IPS-18a (cell line): ENCODE results near the gene SYN1.
"Not testable (repeated sequence)": the region's sequence is repeated elsewhere in the genome, so short reads cannot be mapped to it uniquely, and the experiment has no call there.

Experiments
- H3K27ac ChIP-seq: one replicate; pipeline ENCODE4 v1.5.1; 2013; ENCODE audit warnings: low read length
- H3K27me3 ChIP-seq: one replicate; pipeline ENCODE4 v1.6.1; 2013; ENCODE audit warnings: mild to moderate bottlenecking, low read length; ENCODE audit not compliant: control insufficient read depth, insufficient read depth
- H3K36me3 ChIP-seq: one replicate; pipeline ENCODE4 v1.6.1; 2013; ENCODE audit warnings: low read depth, low read length; ENCODE audit not compliant: control insufficient read depth
- H3K4me1 ChIP-seq: one replicate; pipeline ENCODE4 v1.6.1; 2013; ENCODE audit warnings: low read depth, low read length; ENCODE audit not compliant: control insufficient read depth
- H3K4me3 ChIP-seq: one replicate; pipeline ENCODE4 v1.5.1; 2013; ENCODE audit warnings: low read length
- H3K9ac ChIP-seq: one replicate; pipeline ENCODE4 v1.6.1; 2013; ENCODE audit warnings: mild to moderate bottlenecking, low read length, moderate library complexity
- H3K9me3 ChIP-seq: one replicate; pipeline ENCODE4 v1.6.1; 2013; ENCODE audit warnings: low read depth, low read length; ENCODE audit not compliant: control insufficient read depth

The SYN1 gene

GRCh38 chrX:47611926-47612325 lies 7.7 kb downstream of the SYN1 start:
- H3K4me1 ChIP-seq = peaks cover 6% of the 10 kb centered on the region
- no peaks in the 10 kb centered on the region for H3K27me3 ChIP-seq
- H3K4me3 ChIP-seq = no peak overlapping the region
- H3K9ac ChIP-seq = no peak overlapping the region
- H3K27ac ChIP-seq = no peak overlapping the region
- no peaks in the 10 kb centered on the region for H3K36me3 ChIP-seq
- peaks cover 6% of the 10 kb centered on the region for H3K9me3 ChIP-seq

- H3K36me3 ChIP-seq = no peaks in the 10 kb centered on the region
- no peaks in the 10 kb centered on the region for H3K27me3 ChIP-seq
- peaks cover 6% of the 10 kb centered on the region for H3K4me1 ChIP-seq
- no peak overlapping the region for H3K4me3 ChIP-seq
- no peak overlapping the region for H3K27ac ChIP-seq
- H3K9ac ChIP-seq = no peak overlapping the region
- peaks cover 6% of the 10 kb centered on the region for H3K9me3 ChIP-seq
Measured at GRCh38 chrX:47611489-47611888, 8.2 kb downstream of the SYN1 start.

GRCh38 chrX:47610511-47610910 lies 9.1 kb downstream of the SYN1 start:
- Histone ChIP-seq H3K9ac (no peak overlapping the region), H3K4me1 (peaks cover 6% of the 10 kb centered on the region), H3K36me3 (no peaks in the 10 kb centered on the region), H3K27ac (no peak overlapping the region), H3K9me3 (peaks cover 6% of the 10 kb centered on the region), H3K27me3 (no peaks in the 10 kb centered on the region), H3K4me3 (no peak overlapping the region)

- Histone ChIP-seq H3K27me3 (no peaks in the 10 kb centered on the region), H3K36me3 (no peaks in the 10 kb centered on the region), H3K4me3 (no peak overlapping the region), H3K9me3 (peaks cover 6% of the 10 kb centered on the region), H3K9ac (no peak overlapping the region), H3K27ac (peak overlapping the region; percentile 56), H3K4me1 (peaks cover 6% of the 10 kb centered on the region)
Measured at GRCh38 chrX:47608130-47608810, 11.4 kb downstream of the SYN1 start.

GRCh38 chrX:47607091-47607490 lies 12.6 kb downstream of the SYN1 start:
- H3K36me3 ChIP-seq = no peaks in the 10 kb centered on the region
- peaks cover 6% of the 10 kb centered on the region for H3K4me1 ChIP-seq
- no peak overlapping the region for H3K9ac ChIP-seq
- H3K9me3 ChIP-seq = peaks cover 6% of the 10 kb centered on the region
- H3K27me3 ChIP-seq = no peaks in the 10 kb centered on the region
- no peak overlapping the region for H3K27ac ChIP-seq
- no peak overlapping the region for H3K4me3 ChIP-seq

- no peak overlapping the region for H3K27ac ChIP-seq
- H3K4me1 ChIP-seq = peaks cover 6% of the 10 kb centered on the region
- H3K9me3 ChIP-seq = no peaks in the 10 kb centered on the region
- H3K36me3 ChIP-seq = no peaks in the 10 kb centered on the region
- H3K9ac ChIP-seq = no peak overlapping the region
- no peaks in the 10 kb centered on the region for H3K27me3 ChIP-seq
- no peak overlapping the region for H3K4me3 ChIP-seq
Measured at GRCh38 chrX:47605024-47605423, 14.6 kb downstream of the SYN1 start.

GRCh38 chrX:47603125-47603524 lies 16.5 kb downstream of the SYN1 start:
- not testable (repeated sequence) for H3K9me3 ChIP-seq

GRCh38 chrX:47597222-47597621 lies 22.4 kb downstream of the SYN1 start:
- H3K9ac ChIP-seq = no peak overlapping the region
- H3K9me3 ChIP-seq = peaks cover 12% of the 10 kb centered on the region
- H3K4me1 ChIP-seq = no peaks in the 10 kb centered on the region
- no peaks in the 10 kb centered on the region for H3K36me3 ChIP-seq
- no peak overlapping the region for H3K4me3 ChIP-seq
- no peak overlapping the region for H3K27ac ChIP-seq
- no peaks in the 10 kb centered on the region for H3K27me3 ChIP-seq

More at GRCh38 chrX:47603125-47603524, 16.5 kb downstream of the SYN1 start:
- H3K27ac ChIP-seq, H3K27me3 ChIP-seq, H3K36me3 ChIP-seq, H3K4me3 ChIP-seq, H3K9ac ChIP-seq, H3K4me1 ChIP-seq: not testable (repeated sequence)

GRCh38 chrX:47596256-47596655 lies 23.4 kb downstream of the SYN1 start:
- Histone ChIP-seq H3K27me3 (no peaks in the 10 kb centered on the region), H3K4me3 (no peak overlapping the region), H3K27ac (no peak overlapping the region), H3K9ac (no peak overlapping the region), H3K4me1 (no peaks in the 10 kb centered on the region), H3K9me3 (peaks cover 12% of the 10 kb centered on the region), H3K36me3 (no peaks in the 10 kb centered on the region)

GRCh38 chrX:47595716-47596251 lies 23.9 kb downstream of the SYN1 start:
- Histone ChIP-seq H3K4me3 (no peak overlapping the region), H3K4me1 (no peaks in the 10 kb centered on the region), H3K9ac (no peak overlapping the region), H3K9me3 (peaks cover 12% of the 10 kb centered on the region), H3K36me3 (no peaks in the 10 kb centered on the region), H3K27ac (no peak overlapping the region), H3K27me3 (no peaks in the 10 kb centered on the region)

- H3K27ac ChIP-seq = no peak overlapping the region
- no peaks in the 10 kb centered on the region for H3K4me1 ChIP-seq
- H3K4me3 ChIP-seq = no peak overlapping the region
- no peak overlapping the region for H3K9ac ChIP-seq
- H3K36me3 ChIP-seq = no peaks in the 10 kb centered on the region
- H3K27me3 ChIP-seq = no peaks in the 10 kb centered on the region
- peaks cover 6% of the 10 kb centered on the region for H3K9me3 ChIP-seq
Measured at GRCh38 chrX:47593522-47593921, 26.1 kb downstream of the SYN1 start.

- no peak overlapping the region for H3K4me3 ChIP-seq
- H3K9me3 ChIP-seq = no peaks in the 10 kb centered on the region
- no peaks in the 10 kb centered on the region for H3K36me3 ChIP-seq
- no peak overlapping the region for H3K27ac ChIP-seq
- H3K9ac ChIP-seq = no peak overlapping the region
- H3K27me3 ChIP-seq = no peaks in the 10 kb centered on the region
- H3K4me1 ChIP-seq = no peaks in the 10 kb centered on the region
Measured at GRCh38 chrX:47590984-47591383, 28.7 kb downstream of the SYN1 start.
